HepG2 (cell line): Measurements from ENCODE around the gene FAM222B. TPM values are rescaled to one million over a fixed set of nuclear protein-coding genes. Genes with fewer than 3 reads are reported as not detected.

Experiments used
- FUBP1 ChIP-seq: sonication (generic); formaldehyde crosslinking; IDR thresholded peaks from 2 replicates; pipeline ENCODE4 v1.5.1; 2020; ENCODE audit warnings: missing genetic modification reagents, mild to moderate bottlenecking, borderline replicate concordance
- LBX2 ChIP-seq: sonication (generic); formaldehyde crosslinking; IDR thresholded peaks from 2 replicates; pipeline ENCODE4 v1.5.0; 2020; ENCODE audit warnings: missing genetic modification reagents, mild to moderate bottlenecking, borderline replicate concordance
- PCBP2 ChIP-seq: fragments of 200-400 bp; formaldehyde crosslinking; optimal IDR thresholded peaks from 2 replicates; pipeline ENCODE3; 2018; ENCODE audit warnings: low read length, low read depth; ENCODE audit not compliant: poor library complexity, severe bottlenecking
- RAD51 ChIP-seq: fragments of 450-650 bp; IDR thresholded peaks from 2 replicates; pipeline ENCODE4 v1.6.1; 2016; ENCODE audit warnings: borderline replicate concordance
- TFDP2 ChIP-seq: sonication (generic); formaldehyde crosslinking; IDR thresholded peaks from 2 replicates; pipeline ENCODE4 v1.4.0; 2020; ENCODE audit warnings: missing genetic modification reagents
- ZNF143 ChIP-seq: sonication (generic); formaldehyde crosslinking; IDR thresholded peaks from 2 replicates; pipeline ENCODE4 v1.4.0; 2020; ENCODE audit warnings: missing genetic modification reagents
- ZNF337 ChIP-seq: sonication (generic); formaldehyde crosslinking; IDR thresholded peaks from 2 replicates; pipeline ENCODE4 v1.5.1; 2020; ENCODE audit warnings: missing genetic modification reagents, low read depth, mild to moderate bottlenecking, borderline replicate concordance
- ZNF350 ChIP-seq: sonication (generic); formaldehyde crosslinking; IDR thresholded peaks from 2 replicates; pipeline ENCODE4 v1.4.0; 2020; ENCODE audit warnings: mild to moderate bottlenecking, low read depth, missing genetic modification reagents, borderline replicate concordance
- ZNF543 ChIP-seq: sonication (generic); formaldehyde crosslinking; IDR thresholded peaks from 2 replicates; pipeline ENCODE4 v1.4.0; 2020; ENCODE audit warnings: mild to moderate bottlenecking, missing genetic modification reagents
- ZNF609 ChIP-seq: sonication (generic); formaldehyde crosslinking; IDR thresholded peaks from 2 replicates; pipeline ENCODE4 v1.4.0; 2020; ENCODE audit warnings: mild to moderate bottlenecking, missing genetic modification reagents, borderline replicate concordance
- ZNF616 ChIP-seq: sonication (generic); formaldehyde crosslinking; IDR thresholded peaks from 2 replicates; pipeline ENCODE4 v1.5.0; 2020; ENCODE audit warnings: low read depth, mild to moderate bottlenecking, missing genetic modification reagents
- ZNF687 ChIP-seq: sonication (generic); formaldehyde crosslinking; IDR thresholded peaks from 2 replicates; pipeline ENCODE4 v1.5.1; 2020; ENCODE audit warnings: mild to moderate bottlenecking, missing genetic modification reagents, moderate library complexity
- polyA plus RNA-seq, 8 experiments: library from polyadenylated mRNA; depleted of rRNA in 3 of 8; stranded (reverse) in 7 of 8; unstranded in 1 of 8; fragments of >200 nt; fragmentation: Illumina TruSeq in 4 of 8; extraction: Trizol in 4 of 8; gene quantifications; 2 replicates each; pipeline versions ENCODE4 v1.2.1 to v1.2.3, GENCODE V29; 2011 to 2016; ENCODE audit warnings: low read depth in 4 of 8, missing spikeins in 1 of 8, mixed read lengths in 1 of 8; ENCODE audit not compliant: insufficient read depth in 1 of 8
- total RNA-seq, 5 experiments: library from RNA; depleted of rRNA; stranded (reverse); fragments of >200 nt; fragmentation: Illumina TruSeq; extraction: Trizol; gene quantifications; 2 replicates each; pipeline ENCODE4 v1.2.3, GENCODE V29; 2016; ENCODE audit warnings: low read depth in 1 of 5

The FAM222B gene
- total and polyA plus RNA-seq, 2 of the 13 experiments (the other 11 are each of a cell fraction or from before 2014, with no cell fraction given), result 3.5 to 7.3 TPM

GRCh38 chr17:28726627-28727491 lies 115.7 kb downstream of the FAM222B start (continued):
- TF ChIP-seq PCBP2 (no peak), ZNF350 (CRISPR knock-in tag) (peak; percentile 91; the same call in 1 of the 2 replicates), ZNF143 (CRISPR knock-in tag) (peak; percentile 21; the same call in 1 of the 2 replicates), ZNF616 (CRISPR knock-in tag) (no peak), TFDP2 (peak; percentile 37; the same call in 1 of the 2 replicates), RAD51 (no peak), ZNF687 (CRISPR knock-in tag) (peak; percentile 68), ZNF337 (no peak), FUBP1 (no peak), ZNF609 (CRISPR knock-in tag) (peak; percentile 65; the same call in 1 of the 2 replicates), LBX2 (CRISPR knock-in tag) (no peak), ZNF543 (CRISPR knock-in tag) (no peak)
